GM19467 (cell line): ENCODE results near the gene TOM1L2.

Experiments used
- ATAC-seq: cut with Tn5 transposase; IDR thresholded peaks from one replicate; pipeline ENCODE4 v1.9.1; 2021; ENCODE audit warnings: mild to moderate bottlenecking, moderate library complexity; ENCODE audit not compliant: unreplicated experiment

Gene TOM1L2

GRCh38 chr17:17795296-17795695, 176.9 kb downstream of the TOM1L2 start:
- no peak for ATAC-seq

GRCh38 chr17:17794382-17794781, 177.8 kb downstream of the TOM1L2 start:
- ATAC-seq, result no peak
